Testis (tissue), 2 donors: ENCODE data around the gene UPP1.

Source experiments
- CTCF ChIP-seq, 3 experiments: fragments of 450-650 bp in 2 of 3; fragments of 200-600 bp in 1 of 3; sonication (generic) in 1 of 3; IDR thresholded peaks; one replicate each; pipeline ENCODE4 v1.5.1; 2016 to 2019; ENCODE audit warnings: antibody characterized with exemption in 3 of 3, mild to moderate bottlenecking in 2 of 3, moderate library complexity in 1 of 3
- POLR2A ChIP-seq: fragments of 450-650 bp; IDR thresholded peaks from one replicate; pipeline ENCODE4 v1.6.1; 2017; ENCODE audit warnings: antibody characterized with exemption, mild to moderate bottlenecking, moderate library complexity

GRCh38 chr7:48141521-48141920, 52.5 kb downstream of the UPP1 start:
- no peak for TF ChIP-seq CTCF (IDR thresholded peaks at IDR 0.05)
- TF ChIP-seq POLR2A, result no peak
